CD14-positive monocyte (primary cell): ENCODE data around the gene NCOA7. TPM values are rescaled to one million over a fixed set of nuclear protein-coding genes. Genes with fewer than 3 reads are reported as not detected.

Source experiments
- DNase-seq, 3 donors: peaks; one replicate each; pipeline ENCODE4 v3.0.0-alpha.2; 2011 to 2022
- H2AFZ ChIP-seq: 2 replicates; pipeline ENCODE4 v1.6.0; 2012; ENCODE audit warnings: mild to moderate bottlenecking, low read depth, low read length, inconsistent platforms; ENCODE audit not compliant: insufficient read depth, poor library complexity, severe bottlenecking
- H3K27ac ChIP-seq, 2 donors: 1 replicate in 1 of 2; 2 replicates in 1 of 2; pipeline ENCODE4 v1.5.1; 2012 to 2013; ENCODE audit warnings: low read length in 2 of 2, control low read depth in 1 of 2, inconsistent platforms in 1 of 2, low read depth in 1 of 2, mild to moderate bottlenecking in 1 of 2
- H3K27me3 ChIP-seq, 2 donors: one replicate each; pipeline versions ENCODE4 v1.6.0 to v1.6.1; 2011 to 2013; ENCODE audit warnings: low read length in 2 of 2; ENCODE audit not compliant: control insufficient read depth in 2 of 2, insufficient read depth in 2 of 2
- H3K36me3 ChIP-seq, 2 donors: replicated peaks in 1 of 2; 1 replicate in 1 of 2; 2 replicates in 1 of 2; pipeline versions ENCODE4 v1.5.1 to v1.6.1; 2012 to 2013; ENCODE audit warnings: low read length in 2 of 2, control low read depth in 1 of 2, inconsistent platforms in 1 of 2, mild to moderate bottlenecking in 1 of 2; ENCODE audit not compliant: insufficient read depth in 2 of 2, control insufficient read depth in 1 of 2
- H3K4me1 ChIP-seq, 2 donors: 1 replicate in 1 of 2; 2 replicates in 1 of 2; pipeline versions ENCODE4 v1.5.1 to v1.6.1; 2012 to 2013; ENCODE audit warnings: low read length in 2 of 2, control low read depth in 1 of 2, inconsistent platforms in 1 of 2, mild to moderate bottlenecking in 1 of 2, moderate library complexity in 1 of 2; ENCODE audit not compliant: insufficient read depth in 2 of 2, control insufficient read depth in 1 of 2
- H3K4me2 ChIP-seq: replicated peaks from 2 replicates; pipeline ENCODE3; 2012; ENCODE audit warnings: low read length, moderate library complexity, mild to moderate bottlenecking; ENCODE audit not compliant: poor library complexity, severe bottlenecking; ENCODE audit errors: extremely low read depth
- H3K4me3 ChIP-seq, 3 experiments: fragments of 200-600 bp in 1 of 3; sonication (generic) in 1 of 3; replicated peaks in 1 of 3; 1 replicate in 2 of 3; 2 replicates in 1 of 3; pipeline ENCODE4 v1.5.1; 2011 to 2013; ENCODE audit warnings: low read length in 3 of 3, mild to moderate bottlenecking in 3 of 3, control low read depth in 2 of 3, low read depth in 2 of 3, inconsistent platforms in 1 of 3, moderate library complexity in 1 of 3
- H3K79me2 ChIP-seq: 2 replicates; pipeline ENCODE4 v1.6.0; 2012; ENCODE audit warnings: mild to moderate bottlenecking, control low read depth, inconsistent platforms, low read length, moderate library complexity; ENCODE audit not compliant: insufficient read depth
- H3K9ac ChIP-seq: 2 replicates; pipeline ENCODE4 v1.6.0; 2017; ENCODE audit warnings: low read length, mild to moderate bottlenecking; ENCODE audit not compliant: insufficient read depth, poor library complexity, severe bottlenecking
- H3K9me3 ChIP-seq, 2 donors: replicated peaks in 1 of 2; 1 replicate in 1 of 2; 2 replicates in 1 of 2; pipeline versions ENCODE4 v1.5.1 to v1.6.1; 2012 to 2013; ENCODE audit warnings: low read length in 2 of 2, control low read depth in 1 of 2; ENCODE audit not compliant: control insufficient read depth in 1 of 2, insufficient read depth in 1 of 2
- H4K20me1 ChIP-seq: 2 replicates; pipeline ENCODE4 v1.6.0; 2012; ENCODE audit warnings: mild to moderate bottlenecking, low read length, control low read depth, moderate library complexity; ENCODE audit not compliant: insufficient read depth
- H3K27ac Mint-ChIP-seq, 7 donors: one replicate each; pipeline ENCODE4 v1.8.0; 2020; ENCODE audit warnings: mild to moderate bottlenecking in 7 of 7, mixed read lengths in 7 of 7, moderate library complexity in 6 of 7, inconsistent platforms in 2 of 7
- H3K27me3 Mint-ChIP-seq, 3 donors: one replicate each; pipeline ENCODE4 v1.8.0; 2021 to 2022; ENCODE audit warnings: low read depth in 3 of 3, mild to moderate bottlenecking in 3 of 3, mixed read lengths in 3 of 3, moderate library complexity in 3 of 3, inconsistent platforms in 1 of 3
- H3K36me3 Mint-ChIP-seq, 2 donors: one replicate each; pipeline ENCODE4 v1.8.0; 2020; ENCODE audit warnings: mixed read lengths in 2 of 2, inconsistent platforms in 1 of 2, mild to moderate bottlenecking in 1 of 2
- H3K4me1 Mint-ChIP-seq: one replicate; pipeline ENCODE4 v1.8.0; 2020; ENCODE audit warnings: mild to moderate bottlenecking, mixed read lengths
- H3K4me3 Mint-ChIP-seq, 2 donors: one replicate each; pipeline ENCODE4 v1.8.0; 2020; ENCODE audit warnings: mild to moderate bottlenecking in 2 of 2, mixed read lengths in 2 of 2, moderate library complexity in 1 of 2
- H3K9me3 Mint-ChIP-seq, 7 donors: one replicate each; pipeline ENCODE4 v1.8.0; 2020 to 2022; ENCODE audit warnings: mixed read lengths in 7 of 7, mild to moderate bottlenecking in 6 of 7, moderate library complexity in 6 of 7, inconsistent platforms in 2 of 7
- WGBS: methylation state at CpG from one replicate; pipeline ENCODE4 v1.1.5; 2013; ENCODE audit warnings: missing lambda C conversion rate; ENCODE audit not compliant: insufficient coverage; 5-methylcytosine and 5-hydroxymethylcytosine counted together
- intact Hi-C, 2 donors: fragments of 100-400 bp; cut with micrococcal nuclease; formaldehyde crosslinking; loops; one replicate each; pipeline versions ENCODE4 v1.15.0 to v1.15.1; 2023
- polyA plus RNA-seq, 3 donors: library from polyadenylated mRNA; depleted of rRNA in 1 of 3; unstranded in 2 of 3; stranded (reverse) in 1 of 3; fragments of 300-500 nt in 2 of 3; fragments of >200 nt in 1 of 3; fragmentation: Illumina TruSeq in 2 of 3; gene quantifications; 1 replicate in 2 of 3; 2 replicates in 1 of 3; pipeline ENCODE4 v1.2.3, GENCODE V29; 2012 to 2021
- TF ChIP-seq, protein P1 (sequence below): fragments of 200-600 bp; IDR thresholded peaks from one replicate; pipeline ENCODE4 v1.8.0; 2022; ENCODE audit warnings: antibody characterized with exemption, mild to moderate bottlenecking

The NCOA7 gene
- polyA plus RNA-seq, 3 donors: 8.3 to 21.9 (median 11.2) TPM

- TF ChIP-seq, protein P1, sequence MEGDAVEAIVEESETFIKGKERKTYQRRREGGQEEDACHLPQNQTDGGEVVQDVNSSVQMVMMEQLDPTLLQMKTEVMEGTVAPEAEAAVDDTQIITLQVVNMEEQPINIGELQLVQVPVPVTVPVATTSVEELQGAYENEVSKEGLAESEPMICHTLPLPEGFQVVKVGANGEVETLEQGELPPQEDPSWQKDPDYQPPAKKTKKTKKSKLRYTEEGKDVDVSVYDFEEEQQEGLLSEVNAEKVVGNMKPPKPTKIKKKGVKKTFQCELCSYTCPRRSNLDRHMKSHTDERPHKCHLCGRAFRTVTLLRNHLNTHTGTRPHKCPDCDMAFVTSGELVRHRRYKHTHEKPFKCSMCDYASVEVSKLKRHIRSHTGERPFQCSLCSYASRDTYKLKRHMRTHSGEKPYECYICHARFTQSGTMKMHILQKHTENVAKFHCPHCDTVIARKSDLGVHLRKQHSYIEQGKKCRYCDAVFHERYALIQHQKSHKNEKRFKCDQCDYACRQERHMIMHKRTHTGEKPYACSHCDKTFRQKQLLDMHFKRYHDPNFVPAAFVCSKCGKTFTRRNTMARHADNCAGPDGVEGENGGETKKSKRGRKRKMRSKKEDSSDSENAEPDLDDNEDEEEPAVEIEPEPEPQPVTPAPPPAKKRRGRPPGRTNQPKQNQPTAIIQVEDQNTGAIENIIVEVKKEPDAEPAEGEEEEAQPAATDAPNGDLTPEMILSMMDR: no peak
- Mint-ChIP-seq H3K4me1 (peaks cover 1% of the 10 kb centered on the region), H3K4me3 (no peak overlapping the region), H3K9me3 (peaks cover 0 to 3% (median 0%) of the 10 kb centered on the region in 7 donors), H3K27me3 (no peaks in the 10 kb centered on the region), H3K27ac (peak overlapping the region in 1 of 7 donors; percentile 68), H3K36me3 (peaks cover 25 to 27% of the 10 kb centered on the region in 2 donors)
- Histone ChIP-seq H3K27me3 (no peaks in the 10 kb centered on the region), H3K9me3 (no peaks in the 10 kb centered on the region), H3K79me2 (no peaks in the 10 kb centered on the region), H3K4me2 (no peak overlapping the region), H3K4me1 (no peaks in the 10 kb centered on the region), H3K27ac (no peak overlapping the region), H3K36me3 (peaks cover 13 to 26% of the 10 kb centered on the region in 2 donors), H4K20me1 (no peaks in the 10 kb centered on the region), H3K9ac (no peak overlapping the region), H3K4me3 (no peak overlapping the region), H2AFZ (no peak overlapping the region)
- DNase-seq: no peak
- whole genome bisulfite sequencing: no CpG with 5 or more reads among the region's 2 CpGs
- intact Hi-C loops: loop anchor here in 1 of 2 donors (10.0 kb wide), 1 partner anchor 55 kb away; the partner anchor contains the start of gene HINT3
Measured at GRCh38 chr6:125899726-125900182, 109.0 kb downstream of the NCOA7 start.

DNA sequence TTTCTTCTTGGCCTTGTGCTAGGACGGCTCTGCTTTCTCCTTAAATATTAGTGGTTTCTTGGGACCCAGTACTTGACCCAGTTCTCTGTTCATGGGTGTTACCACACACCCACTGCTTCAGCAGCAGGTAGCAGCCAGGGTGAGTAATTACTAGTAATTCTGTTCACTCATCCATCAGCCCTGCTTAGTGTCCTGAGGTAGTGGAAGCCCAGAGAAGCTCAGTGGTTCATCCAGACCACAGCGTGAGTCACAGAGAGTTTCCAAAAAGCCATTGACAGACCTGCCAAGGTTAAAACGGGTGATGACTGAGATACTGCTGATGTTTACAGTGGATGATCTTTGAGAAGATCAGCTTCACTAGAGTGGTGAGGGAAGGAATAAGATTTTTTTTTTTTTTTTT, 114.1 kb downstream of the NCOA7 start:
- 100% methylated on average over 2 of the region's 3 CpGs for WGBS
- peak in 1 of 3 donors; percentile 23 for DNase-seq
- no peaks in the 10 kb centered on the region for H4K20me1 ChIP-seq
- Mint-ChIP-seq H3K27me3 (no peaks in the 10 kb centered on the region), H3K36me3 (peaks cover 21 to 24% of the 10 kb centered on the region in 2 donors), H3K4me3 (no peak overlapping the region), H3K9me3 (peaks cover 0 to 3% (median 0%) of the 10 kb centered on the region in 7 donors), H3K4me1 (peaks cover 20% of the 10 kb centered on the region), H3K27ac (no peak overlapping the region)
- no peak overlapping the region for H3K27ac ChIP-seq
- no peak overlapping the region for H2AFZ ChIP-seq
- intact Hi-C loops: loop anchor here in 1 of 2 donors (10.0 kb wide), 1 partner anchor 50 kb away; the partner anchor contains the start of gene HINT3
- H3K4me2 ChIP-seq: no peak overlapping the region
- no peaks in the 10 kb centered on the region for H3K9me3 ChIP-seq
- no peak overlapping the region for H3K4me3 ChIP-seq
- H3K4me1 ChIP-seq: peaks cover 4 to 11% of the 10 kb centered on the region in 2 donors
- TF ChIP-seq, protein P1: no peak
- no peak overlapping the region for H3K9ac ChIP-seq
- no peaks in the 10 kb centered on the region for H3K27me3 ChIP-seq
- H3K79me2 ChIP-seq: no peaks in the 10 kb centered on the region
- peaks cover 5 to 20% of the 10 kb centered on the region in 2 donors for H3K36me3 ChIP-seq
